HG02981 (cell line): ENCODE data around the gene RTN3.
"Not testable (repeated sequence)": the region's sequence is repeated elsewhere in the genome, so short reads cannot be mapped to it uniquely, and the experiment has no call there.

ENCODE experiments used
- ATAC-seq: cut with Tn5 transposase; IDR thresholded peaks from one replicate; pipeline ENCODE4 v1.9.1; 2021; ENCODE audit warnings: mild to moderate bottlenecking, moderate library complexity; ENCODE audit not compliant: unreplicated experiment

The RTN3 gene

GRCh38 chr11:63768237-63769041 lies 87.1 kb downstream of the RTN3 start, which contains the start of gene ZFTA:
ZFTA (minus strand) TSS chr11:63768775; CDS start chr11:63768622, 153 bp downstream.
- ATAC-seq: peak; percentile 58

- peak; percentile 29 for ATAC-seq
Measured at GRCh38 chr11:63769042-63769713, 87.9 kb downstream of the RTN3 start.

- no peak for ATAC-seq
Measured at GRCh38 chr11:63769714-63770455, 88.6 kb downstream of the RTN3 start.

- ATAC-seq: no peak
Measured at GRCh38 chr11:63770763-63771162, 89.5 kb downstream of the RTN3 start.

GRCh38 chr11:63771741-63772318 lies 90.5 kb downstream of the RTN3 start:
- not testable (repeated sequence) for ATAC-seq

- ATAC-seq: no peak
Measured at GRCh38 chr11:63775191-63775590, 93.9 kb downstream of the RTN3 start.

GRCh38 chr11:63779039-63779438 lies 97.7 kb downstream of the RTN3 start:
- ATAC-seq: no peak

GRCh38 chr11:63782749-63783148 lies 101.4 kb downstream of the RTN3 start:
- no peak for ATAC-seq

- no peak for ATAC-seq
Measured at GRCh38 chr11:63783925-63784592, 102.8 kb downstream of the RTN3 start.

GRCh38 chr11:63785823-63786222 lies 104.5 kb downstream of the RTN3 start:
- no peak for ATAC-seq

GRCh38 chr11:63791495-63792167 lies 110.3 kb downstream of the RTN3 start:
- ATAC-seq: no peak

GRCh38 chr11:63793161-63793560 lies 111.9 kb downstream of the RTN3 start:
- ATAC-seq: no peak

GRCh38 chr11:63795066-63795465 lies 113.8 kb downstream of the RTN3 start:
- no peak for ATAC-seq

GRCh38 chr11:63800921-63801320 lies 119.6 kb downstream of the RTN3 start:
- ATAC-seq: no peak

GRCh38 chr11:63802637-63803414 lies 121.5 kb downstream of the RTN3 start:
- ATAC-seq: no peak

- ATAC-seq: no peak
Measured at GRCh38 chr11:63804259-63804658, 123.0 kb downstream of the RTN3 start.

GRCh38 chr11:63805844-63806415 lies 124.6 kb downstream of the RTN3 start:
- ATAC-seq: no peak
